ENCODE data around the gene SAV1. TPM values are rescaled to one million over a fixed set of nuclear protein-coding genes. Genes with fewer than 3 reads are reported as not detected.

SAV1 gene
- total and polyA plus RNA-seq, 8 donors: 11.2 to 58.0 (median 26.0) TPM

DNA sequence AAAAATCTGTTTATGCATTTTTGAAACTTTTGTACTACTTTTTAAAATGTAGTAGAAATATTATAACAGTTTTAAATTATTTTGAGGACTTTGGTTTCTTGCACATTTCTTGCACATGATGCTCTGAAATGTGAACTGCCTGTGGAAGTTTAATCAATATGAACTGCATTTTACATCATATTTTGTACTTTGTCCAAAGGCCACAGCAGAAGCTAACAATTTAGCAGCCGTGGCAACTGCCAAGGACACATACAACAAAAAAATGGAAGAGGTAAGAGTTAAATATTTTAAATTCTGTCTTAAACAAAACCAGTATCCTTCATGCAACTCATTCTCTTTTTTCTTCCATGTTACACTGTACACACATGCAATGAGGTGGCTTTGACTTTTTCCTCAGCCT is 45.1 kb downstream of the SAV1 start:
- no peak overlapping the region for H3K4me3 ChIP-seq
- DNase-seq: no peak
- H3K36me3 ChIP-seq: peaks cover 0 to 48% (median 20%) of the 10 kb centered on the region in 4 donors
- H3K9me3 ChIP-seq: no peaks in the 10 kb centered on the region
- no peaks in the 10 kb centered on the region for H3K4me1 ChIP-seq
- TF ChIP-seq EP300 (IDR thresholded peaks at IDR 0.05): no peak
- TF ChIP-seq CTCF (IDR thresholded peaks at IDR 0.05): no peak
- no peak for TF ChIP-seq POLR2AphosphoS5 (IDR thresholded peaks at IDR 0.05)
- no peak for TF ChIP-seq POLR2A (IDR thresholded peaks at IDR 0.05)
- WGBS, 5 donors: 83 to 89% (median 85%) methylated on average over 1 of the region's 1 CpG
- no peak overlapping the region for H3K27ac ChIP-seq
- no peaks in the 10 kb centered on the region for H3K27me3 ChIP-seq
- intact Hi-C loops (cut with DNase I; ENCODE audit: low total_unique reads): no loop called here

- WGBS, 5 donors: 84 to 88% (median 84%) methylated on average over 4 of the region's 4 CpGs
- DNase-seq: no peak
- H3K27me3 ChIP-seq: no peaks in the 10 kb centered on the region
- H3K4me3 ChIP-seq: no peak overlapping the region
- H3K27ac ChIP-seq: no peak overlapping the region
- no peak for TF ChIP-seq POLR2AphosphoS5 (IDR thresholded peaks at IDR 0.05)
- no peak for TF ChIP-seq EP300 (IDR thresholded peaks at IDR 0.05)
- TF ChIP-seq CTCF (IDR thresholded peaks at IDR 0.05): no peak
- no peak for TF ChIP-seq POLR2A (IDR thresholded peaks at IDR 0.05)
- peaks cover 0 to 45% (median 10%) of the 10 kb centered on the region in 4 donors for H3K36me3 ChIP-seq
- no peaks in the 10 kb centered on the region for H3K9me3 ChIP-seq
- intact Hi-C loops (cut with DNase I; ENCODE audit: low total_unique reads): no loop called here
- H3K4me1 ChIP-seq: no peaks in the 10 kb centered on the region
These were observed 47.8 kb downstream of the SAV1 start for GRCh38 chr14:50620341-50620740.

- Histone ChIP-seq H3K9me3 (no peaks in the 10 kb centered on the region), H3K4me1 (no peaks in the 10 kb centered on the region), H3K4me3 (no peak overlapping the region), H3K36me3 (peaks cover 0 to 42% (median 8%) of the 10 kb centered on the region in 4 donors), H3K27me3 (no peaks in the 10 kb centered on the region), H3K27ac (no peak overlapping the region)
- DNase-seq: peak in 1 of 2 donors; percentile 56
- TF ChIP-seq CTCF (IDR thresholded peaks at IDR 0.05): peak in 5 of 7 experiments; percentile 16 to 49 (median 47)
- no peak for TF ChIP-seq EP300 (IDR thresholded peaks at IDR 0.05)
- TF ChIP-seq POLR2A (IDR thresholded peaks at IDR 0.05): no peak
- no peak for TF ChIP-seq POLR2AphosphoS5 (IDR thresholded peaks at IDR 0.05)
- intact Hi-C loops (cut with DNase I; ENCODE audit: low total_unique reads): no loop called here
- WGBS, 5 donors: 80 to 93% (median 84%) methylated on average over 5 of the region's 5 CpGs
These were observed 48.5 kb downstream of the SAV1 start for GRCh38 chr14:50619569-50620141.

GRCh38 chr14:50616275-50616674 is 51.8 kb downstream of the SAV1 start:
- DNase-seq: no peak
- 96 to 97% (median 96%) methylated on average over 2 of the region's 2 CpGs for WGBS, 5 donors
- H3K9me3 ChIP-seq: no peaks in the 10 kb centered on the region
- no peak overlapping the region for H3K4me3 ChIP-seq
- TF ChIP-seq POLR2A (IDR thresholded peaks at IDR 0.05): no peak
- no peak for TF ChIP-seq EP300 (IDR thresholded peaks at IDR 0.05)
- no peak for TF ChIP-seq CTCF (IDR thresholded peaks at IDR 0.05)
- no peak for TF ChIP-seq POLR2AphosphoS5 (IDR thresholded peaks at IDR 0.05)
- peaks cover 0 to 25% (median 5%) of the 10 kb centered on the region in 4 donors for H3K36me3 ChIP-seq
- H3K27me3 ChIP-seq: no peaks in the 10 kb centered on the region
- no peak overlapping the region for H3K27ac ChIP-seq
- no peaks in the 10 kb centered on the region for H3K4me1 ChIP-seq
- intact Hi-C loops (cut with DNase I; ENCODE audit: low total_unique reads): no loop called here

Data from stomach (tissue), 9 donors.